Fibroblast of the conjunctiva (primary cell): ENCODE data around the gene CUL1.

Experiments used
- DNase-seq: peaks from one replicate; pipeline ENCODE4 v3.0.0-alpha.2; 2010; ENCODE audit warnings: low read depth

Gene CUL1

GRCh38 chr7:148761499-148762278 is 63.0 kb downstream of the CUL1 start:
- DNase-seq = no peak

- no peak for DNase-seq
These were observed 64.9 kb downstream of the CUL1 start for GRCh38 chr7:148763622-148764021.

- DNase-seq = no peak
These were observed 71.3 kb downstream of the CUL1 start for GRCh38 chr7:148770004-148770403.

- DNase-seq = peak; percentile 64
These were observed 73.8 kb downstream of the CUL1 start for GRCh38 chr7:148772297-148773089.

GRCh38 chr7:148773334-148773733 is 74.6 kb downstream of the CUL1 start:
- no peak for DNase-seq

- no peak for DNase-seq
These were observed 75.8 kb downstream of the CUL1 start for GRCh38 chr7:148774471-148774870.

- DNase-seq = no peak
These were observed 84.2 kb downstream of the CUL1 start for GRCh38 chr7:148782757-148783456.

- no peak for DNase-seq
These were observed 85.3 kb downstream of the CUL1 start for GRCh38 chr7:148783801-148784527.

- no peak for DNase-seq
These were observed 89.0 kb downstream of the CUL1 start for GRCh38 chr7:148787571-148788295.

GRCh38 chr7:148789220-148789619 is 90.5 kb downstream of the CUL1 start:
- DNase-seq = no peak

- no peak for DNase-seq
These were observed 91.5 kb downstream of the CUL1 start for GRCh38 chr7:148790131-148790726.

GRCh38 chr7:148790850-148791249 is 92.1 kb downstream of the CUL1 start:
- DNase-seq = no peak

- no peak for DNase-seq
These were observed 92.8 kb downstream of the CUL1 start for GRCh38 chr7:148791546-148791945.

- no peak for DNase-seq
These were observed 94.9 kb downstream of the CUL1 start for GRCh38 chr7:148793590-148793989.

GRCh38 chr7:148794476-148794875 is 95.8 kb downstream of the CUL1 start:
- no peak for DNase-seq

- DNase-seq = no peak
These were observed 98.1 kb downstream of the CUL1 start for GRCh38 chr7:148796841-148797240.

GRCh38 chr7:148799893-148800555 is 101.3 kb downstream of the CUL1 start:
- DNase-seq = no peak

GRCh38 chr7:148800677-148801076 is 102.0 kb downstream of the CUL1 start:
- DNase-seq = no peak

GRCh38 chr7:148802101-148802493 is 103.4 kb downstream of the CUL1 start:
- DNase-seq = no peak

- DNase-seq = no peak
These were observed 104.4 kb downstream of the CUL1 start for GRCh38 chr7:148803094-148803493.
